GM19238 (cell line): ENCODE results near the gene CD101.

Experiments
- DNase-seq: peaks from one replicate; pipeline ENCODE4 v3.0.0; 2011; ENCODE audit warnings: low spot score; ENCODE audit not compliant: insufficient read length

CD101 gene

GRCh38 chr1:117049857-117050256 is 48.3 kb downstream of the CD101 start:
- DNase-seq = no peak

GRCh38 chr1:117051224-117052064 is 49.9 kb downstream of the CD101 start:
- DNase-seq = peak; percentile 26

GRCh38 chr1:117054068-117054467 is 52.5 kb downstream of the CD101 start:
- DNase-seq = no peak

- no peak for DNase-seq
Measured at GRCh38 chr1:117058810-117059209, 57.2 kb downstream of the CD101 start.

GRCh38 chr1:117059334-117059677 is 57.7 kb downstream of the CD101 start:
- DNase-seq = peak; percentile 41

GRCh38 chr1:117059678-117060440 is 58.3 kb downstream of the CD101 start, which contains the start of gene TTF2:
TSS of gene TTF2 (plus strand) at chr1:117060326. CDS start at chr1:117060347, 21 bp downstream.
- peak; percentile 85 for DNase-seq

- DNase-seq = peak; percentile 16
Measured at GRCh38 chr1:117060441-117061317, 59.1 kb downstream of the CD101 start.

GRCh38 chr1:117061986-117062415 is 60.4 kb downstream of the CD101 start:
- DNase-seq = no peak

GRCh38 chr1:117066367-117066766 is 64.8 kb downstream of the CD101 start:
- no peak for DNase-seq

GRCh38 chr1:117067533-117068370 is 66.2 kb downstream of the CD101 start:
- DNase-seq = peak; percentile 16

GRCh38 chr1:117068580-117068979 is 67.0 kb downstream of the CD101 start:
- no peak for DNase-seq

GRCh38 chr1:117069220-117069844 is 67.8 kb downstream of the CD101 start:
- DNase-seq = no peak

GRCh38 chr1:117070124-117070523 is 68.6 kb downstream of the CD101 start:
- no peak for DNase-seq

- no peak for DNase-seq
Measured at GRCh38 chr1:117076648-117077047, 75.1 kb downstream of the CD101 start.

- DNase-seq = no peak
Measured at GRCh38 chr1:117077267-117077666, 75.7 kb downstream of the CD101 start.

- DNase-seq = no peak
Measured at GRCh38 chr1:117079737-117080136, 78.2 kb downstream of the CD101 start.

GRCh38 chr1:117084231-117084630 is 82.7 kb downstream of the CD101 start:
- DNase-seq = no peak
